ENCODE data around the gene MYMK.

GRCh38 chr9:133510926-133511505 lies 13.7 kb downstream of the MYMK start:
- TF ChIP-seq POLR2AphosphoS5 (IDR thresholded peaks at IDR 0.05; ENCODE audit: low read depth, low read length) = no peak
- TF ChIP-seq POLR2A (IDR thresholded peaks at IDR 0.05; ENCODE audit: low read depth, low read length) = no peak
- no peak for TF ChIP-seq TAF1 (IDR thresholded peaks at IDR 0.05; ENCODE audit: borderline replicate concordance, low read depth, low read length)

Measured in GM12892 (cell line).